ENCODE data around the gene SPEF2.

GRCh38 chr5:35644543-35644942 lies 26.9 kb downstream of the SPEF2 start:
- TF ChIP-seq CTCF (IDR thresholded peaks at IDR 0.05; ENCODE audit: low read depth, low read length, poor library complexity, severe bottlenecking) (no peak), EZH2phosphoT487 (IDR thresholded peaks at IDR 0.05; ENCODE audit: borderline replicate concordance, low read length) (no peak)

Measured in DOHH2 (cell line).